ENCODE measurements around the gene RBPJ.

Gene RBPJ

DNA sequence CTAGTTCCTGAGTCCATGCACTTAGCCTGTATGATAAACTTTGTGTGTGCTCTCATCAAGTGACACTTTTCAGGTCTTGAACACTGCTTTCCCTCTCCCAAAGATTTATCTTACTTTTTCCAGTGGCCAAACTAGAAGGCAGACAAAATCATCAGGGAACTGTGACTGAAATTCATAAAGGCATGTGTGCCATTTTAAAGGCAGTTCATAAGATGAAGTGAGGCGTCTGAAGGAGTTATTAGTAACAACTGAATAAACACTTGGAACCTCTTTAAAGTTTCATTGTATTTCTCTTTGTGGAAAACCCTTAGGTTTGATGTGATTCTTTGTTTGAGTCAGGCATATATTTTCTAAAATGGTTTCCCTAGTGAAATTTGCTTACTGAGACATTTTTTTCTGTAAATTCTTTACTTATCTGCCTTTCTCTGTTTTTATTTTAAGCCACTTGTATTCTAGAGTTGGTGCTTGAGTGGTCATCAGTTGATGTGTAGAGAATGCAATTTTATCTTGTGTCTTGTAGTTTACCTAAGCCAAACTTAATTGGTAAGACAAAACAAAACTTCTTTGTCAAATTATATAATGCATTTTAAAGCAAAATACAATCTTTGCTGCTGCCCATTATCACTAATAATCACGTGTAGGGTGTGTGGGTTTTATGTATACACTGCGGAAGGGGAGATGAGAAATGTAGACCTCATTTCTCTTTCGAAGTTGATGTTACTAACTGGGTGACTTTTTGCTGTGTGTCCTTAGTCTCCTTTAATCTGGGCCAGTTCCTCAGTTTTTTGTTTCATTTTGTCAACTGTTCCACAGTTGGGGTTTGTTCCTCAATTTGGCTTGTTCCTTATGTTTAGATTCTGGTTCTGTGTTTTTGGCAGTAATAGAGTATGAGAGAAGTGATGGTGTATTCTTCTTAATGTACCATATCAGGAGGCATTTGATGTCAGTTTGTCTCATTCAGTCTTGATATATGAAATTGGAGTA is 56.8 kb downstream of the RBPJ start:
- H3K4me3 ChIP-seq (ENCODE audit: control insufficient read depth, low read depth, low read length), result no peak overlapping the region
- DNase-seq (ENCODE audit: low read depth), result no peak
- TF ChIP-seq, protein P1, sequence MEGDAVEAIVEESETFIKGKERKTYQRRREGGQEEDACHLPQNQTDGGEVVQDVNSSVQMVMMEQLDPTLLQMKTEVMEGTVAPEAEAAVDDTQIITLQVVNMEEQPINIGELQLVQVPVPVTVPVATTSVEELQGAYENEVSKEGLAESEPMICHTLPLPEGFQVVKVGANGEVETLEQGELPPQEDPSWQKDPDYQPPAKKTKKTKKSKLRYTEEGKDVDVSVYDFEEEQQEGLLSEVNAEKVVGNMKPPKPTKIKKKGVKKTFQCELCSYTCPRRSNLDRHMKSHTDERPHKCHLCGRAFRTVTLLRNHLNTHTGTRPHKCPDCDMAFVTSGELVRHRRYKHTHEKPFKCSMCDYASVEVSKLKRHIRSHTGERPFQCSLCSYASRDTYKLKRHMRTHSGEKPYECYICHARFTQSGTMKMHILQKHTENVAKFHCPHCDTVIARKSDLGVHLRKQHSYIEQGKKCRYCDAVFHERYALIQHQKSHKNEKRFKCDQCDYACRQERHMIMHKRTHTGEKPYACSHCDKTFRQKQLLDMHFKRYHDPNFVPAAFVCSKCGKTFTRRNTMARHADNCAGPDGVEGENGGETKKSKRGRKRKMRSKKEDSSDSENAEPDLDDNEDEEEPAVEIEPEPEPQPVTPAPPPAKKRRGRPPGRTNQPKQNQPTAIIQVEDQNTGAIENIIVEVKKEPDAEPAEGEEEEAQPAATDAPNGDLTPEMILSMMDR (IDR thresholded peaks at IDR 0.05; ENCODE audit: control insufficient read depth, insufficient read depth, low read depth, low read length, missing control alignments), result no peak

DNA sequence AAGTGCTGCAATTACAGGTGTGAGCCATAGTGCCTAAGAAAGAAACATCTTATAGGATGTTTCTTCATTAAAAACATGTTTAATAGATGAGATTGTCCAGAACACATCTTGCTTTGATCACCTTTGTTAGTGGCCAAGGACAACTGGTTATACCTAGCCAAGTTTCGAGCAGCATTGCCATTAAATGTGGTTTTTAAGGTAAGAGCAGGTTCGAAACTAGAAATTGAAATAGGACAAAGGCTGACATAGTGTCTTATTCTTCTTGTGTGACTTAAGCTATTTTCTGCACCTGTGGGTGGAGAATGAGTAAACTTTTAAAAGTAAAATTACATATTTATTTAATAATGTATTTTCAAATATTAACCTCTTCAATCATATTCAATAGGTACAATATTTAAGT is 59.0 kb downstream of the RBPJ start:
- no peak for DNase-seq (ENCODE audit: low read depth)
- TF ChIP-seq, protein P1 (IDR thresholded peaks at IDR 0.05; ENCODE audit: control insufficient read depth, insufficient read depth, low read depth, low read length, missing control alignments), result no peak
- no peak overlapping the region for H3K4me3 ChIP-seq (ENCODE audit: control insufficient read depth, low read depth, low read length)

DNA sequence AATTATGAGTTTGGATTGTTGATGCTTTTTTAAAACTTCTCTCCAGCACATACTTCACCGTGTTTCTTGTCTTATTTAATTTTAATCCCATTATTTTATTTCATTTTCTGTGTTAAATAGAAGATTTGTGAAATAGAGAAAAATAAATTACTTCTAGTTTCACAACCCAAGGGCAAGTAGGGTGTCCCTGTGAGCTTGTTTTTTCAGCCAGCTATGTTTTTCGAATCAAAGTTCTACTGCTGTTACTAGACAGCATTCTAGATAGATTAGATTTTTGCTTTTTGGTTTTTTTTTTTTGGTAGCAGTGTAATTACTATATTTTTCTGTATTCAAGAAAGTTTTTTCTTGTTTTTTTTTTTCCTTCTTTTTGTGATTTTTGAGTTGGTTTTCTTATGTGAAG is 59.9 kb downstream of the RBPJ start:
- TF ChIP-seq, protein P1 (IDR thresholded peaks at IDR 0.05; ENCODE audit: control insufficient read depth, insufficient read depth, low read depth, low read length, missing control alignments), result no peak
- H3K4me3 ChIP-seq (ENCODE audit: control insufficient read depth, low read depth, low read length), result no peak overlapping the region
- DNase-seq (ENCODE audit: low read depth), result no peak

DNA sequence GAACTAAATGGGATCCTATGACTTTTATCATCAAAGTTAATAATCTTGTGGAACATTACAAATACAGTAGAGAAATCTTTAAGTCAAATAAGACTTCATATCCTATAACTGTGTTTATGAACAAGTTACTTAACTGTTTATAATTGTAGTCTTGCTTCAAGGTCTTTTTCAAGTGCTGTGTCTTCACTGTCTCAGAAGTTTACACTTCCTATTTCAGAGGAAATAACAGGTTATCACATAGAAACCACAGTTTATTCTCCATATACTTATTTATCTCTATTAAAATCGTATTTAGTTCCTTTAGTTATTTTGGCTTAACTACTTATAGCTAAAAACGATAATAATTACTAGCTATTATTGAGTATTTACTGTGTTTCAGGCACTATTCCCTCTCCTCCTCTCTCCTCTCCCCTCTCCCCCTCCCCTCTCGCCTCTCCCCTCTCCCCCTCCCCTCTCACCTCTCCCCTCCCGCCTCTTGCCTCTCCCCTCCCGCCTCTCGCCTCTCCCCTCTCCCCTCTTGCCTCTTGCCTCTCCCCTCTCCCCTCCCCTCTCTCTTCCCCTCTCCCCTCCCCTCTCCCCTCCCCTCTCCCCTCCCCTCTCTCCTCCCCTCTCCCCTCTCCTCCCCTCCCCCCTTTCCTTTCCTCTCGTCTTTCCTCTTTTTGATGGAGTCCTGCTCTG is 63.7 kb downstream of the RBPJ start:
- H3K4me3 ChIP-seq (ENCODE audit: control insufficient read depth, low read depth, low read length), result no peak overlapping the region
- no peak for DNase-seq (ENCODE audit: low read depth)
- TF ChIP-seq, protein P1 (IDR thresholded peaks at IDR 0.05; ENCODE audit: control insufficient read depth, insufficient read depth, low read depth, low read length, missing control alignments), result no peak

DNA sequence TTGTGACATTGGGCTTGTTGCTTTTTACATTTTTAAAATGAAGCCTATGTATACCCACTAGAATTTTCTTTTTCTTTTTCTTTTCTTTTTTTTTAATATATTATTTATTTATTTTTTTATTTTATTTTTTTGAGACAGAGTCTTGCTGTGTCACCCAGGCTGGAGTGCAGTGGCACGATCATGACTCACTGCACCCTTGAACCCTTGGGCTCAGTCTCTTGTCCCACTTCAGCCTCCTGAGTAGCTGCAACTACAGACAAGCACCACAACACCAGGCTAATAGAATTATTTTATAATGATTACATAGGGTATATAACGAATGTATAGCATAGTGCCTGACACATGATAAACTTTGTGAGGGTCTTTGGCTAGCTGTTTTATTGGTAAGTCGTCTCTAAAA is 64.9 kb downstream of the RBPJ start:
- H3K4me3 ChIP-seq (ENCODE audit: control insufficient read depth, low read depth, low read length), result no peak overlapping the region
- TF ChIP-seq, protein P1 (IDR thresholded peaks at IDR 0.05; ENCODE audit: control insufficient read depth, insufficient read depth, low read depth, low read length, missing control alignments), result no peak
- no peak for DNase-seq (ENCODE audit: low read depth)

DNA sequence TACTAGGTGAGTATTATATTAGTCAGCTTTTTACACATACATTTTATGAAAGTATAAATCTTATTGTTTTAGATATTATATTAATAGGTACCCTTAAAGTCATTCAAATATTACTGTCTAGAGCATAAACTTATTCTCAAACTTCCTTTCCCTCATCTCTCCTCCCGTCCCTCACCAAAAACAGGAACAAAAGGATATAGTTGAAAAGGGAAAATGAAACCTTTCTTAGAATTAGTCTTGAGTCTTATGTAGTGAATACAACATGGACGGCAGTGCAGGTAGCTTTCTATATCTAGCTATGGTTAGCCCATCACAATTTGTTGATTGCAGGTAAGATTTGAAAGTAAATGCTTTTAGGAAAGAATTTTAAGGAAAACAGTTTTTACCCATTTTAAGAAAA is 65.6 kb downstream of the RBPJ start:
- TF ChIP-seq, protein P1 (IDR thresholded peaks at IDR 0.05; ENCODE audit: control insufficient read depth, insufficient read depth, low read depth, low read length, missing control alignments), result no peak
- DNase-seq (ENCODE audit: low read depth), result no peak
- no peak overlapping the region for H3K4me3 ChIP-seq (ENCODE audit: control insufficient read depth, low read depth, low read length)
